Activated CD8-positive, alpha-beta memory T cell treated with anti-CD3 and anti-CD28 coated beads for 1 hour (primary cell): Measurements from ENCODE around the gene SHANK1.
A peak's percentile ranks its signal among the peaks of the same experiment; 100 is the strongest.
"Not testable (repeated sequence)": the region's sequence is repeated elsewhere in the genome, so short reads cannot be mapped to it uniquely, and the experiment has no call there.

Experiments
- DNase-seq, 2 donors: peaks; one replicate each; pipeline ENCODE4 v3.0.0-alpha.2; 2020; ENCODE audit warnings: low read depth in 1 of 2; ENCODE audit errors: extremely low read depth in 1 of 2

Gene SHANK1

DNA sequence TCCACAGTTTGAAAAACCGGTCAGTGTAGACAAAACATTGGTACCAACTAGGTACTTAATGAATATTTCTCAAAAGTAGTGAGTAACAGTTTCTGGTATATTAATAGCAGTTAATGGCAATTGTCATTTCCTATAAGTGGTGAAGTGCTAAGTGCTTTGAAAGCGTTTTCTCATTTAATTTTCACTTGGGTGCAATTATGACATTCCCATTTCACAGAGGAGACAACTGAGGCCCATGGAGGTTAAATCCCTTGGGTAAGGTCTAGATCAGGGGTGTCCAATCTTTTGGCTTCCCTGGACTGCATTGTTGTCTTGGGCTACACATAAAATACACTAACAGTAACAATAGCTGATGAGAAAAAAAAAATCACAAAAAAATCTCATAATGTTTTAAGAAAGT lies 79.2 kb downstream of the SHANK1 start:
- DNase-seq: no peak

GRCh38 chr19:50639121-50640112 lies 80.2 kb downstream of the SHANK1 start, which contains the start of gene SYT3:
TSS of gene SYT3 (minus strand) at chr19:50639881. CDS start at chr19:50637411, 2,470 bp downstream.
- DNase-seq: peak in 1 of 2 donors; percentile 19

GRCh38 chr19:50638600-50638999 lies 81.0 kb downstream of the SHANK1 start:
- DNase-seq: no peak

- DNase-seq: no peak
Observed at GRCh38 chr19:50636317-50637085, 83.1 kb downstream of the SHANK1 start.

DNA sequence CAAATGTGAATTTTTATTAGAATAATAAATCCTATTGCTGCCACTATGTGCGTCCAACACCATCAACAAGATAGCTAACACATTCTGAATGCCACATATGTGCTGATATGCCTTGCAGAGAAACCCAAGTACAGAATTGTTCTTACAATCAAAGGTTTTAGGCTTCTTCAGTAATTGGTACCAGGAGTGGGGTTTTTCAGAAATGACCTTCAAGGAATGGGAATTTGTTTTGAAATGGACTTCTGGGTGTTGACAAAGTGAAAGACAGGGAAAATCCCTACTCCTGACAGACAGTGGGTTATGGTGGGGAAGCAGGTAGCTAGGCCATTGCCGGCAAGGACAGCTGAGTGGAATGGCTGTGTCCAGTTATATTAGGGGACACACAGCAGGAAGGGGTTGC lies 85.6 kb downstream of the SHANK1 start:
- DNase-seq: no peak

- DNase-seq: no peak
Observed at GRCh38 chr19:50633359-50633758, 86.2 kb downstream of the SHANK1 start.

GRCh38 chr19:50632151-50632835 lies 87.3 kb downstream of the SHANK1 start:
- DNase-seq: no peak

DNA sequence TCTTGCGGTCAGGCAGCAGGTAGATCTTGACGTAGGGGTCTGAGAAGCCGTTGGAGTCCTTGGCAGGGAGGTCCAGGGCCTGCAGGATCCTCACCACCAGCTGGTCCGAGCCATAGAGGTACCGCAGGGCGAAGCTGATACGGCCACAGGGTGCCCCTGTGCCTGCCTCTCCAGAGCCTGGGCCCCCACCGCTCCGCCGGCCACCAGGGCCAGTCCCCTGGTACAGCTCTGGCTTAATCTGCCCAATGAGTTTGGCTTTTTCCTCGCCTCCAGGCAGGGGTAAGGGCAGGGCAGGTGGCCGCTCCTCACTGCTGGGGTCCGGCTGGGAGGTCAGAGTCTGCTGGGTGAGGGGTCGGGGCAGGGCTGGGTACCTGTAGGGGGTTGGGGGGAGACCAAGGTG lies 89.8 kb downstream of the SHANK1 start:
- no peak for DNase-seq

GRCh38 chr19:50629194-50629593 lies 90.4 kb downstream of the SHANK1 start:
- no peak for DNase-seq

GRCh38 chr19:50628551-50628950 lies 91.1 kb downstream of the SHANK1 start:
- DNase-seq: no peak

DNA sequence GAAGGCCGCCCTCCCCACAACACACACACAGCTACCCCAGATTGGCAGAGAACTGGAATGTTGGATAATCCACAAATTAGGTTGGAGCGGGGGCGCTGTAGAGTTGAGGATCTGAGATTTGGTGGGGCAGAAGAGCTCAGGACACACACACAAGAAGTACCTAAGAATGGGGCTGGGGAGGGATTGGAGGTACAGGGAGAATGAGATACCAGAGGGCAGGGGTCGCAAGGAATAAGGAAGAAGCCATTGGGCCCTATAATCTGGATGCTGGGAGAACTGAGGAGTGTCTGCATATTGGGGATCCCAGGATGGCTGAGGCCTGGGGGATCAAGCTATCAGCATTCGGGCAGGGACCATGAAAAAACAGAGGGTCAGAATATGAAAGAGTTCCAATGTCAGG lies 91.5 kb downstream of the SHANK1 start:
- DNase-seq: no peak

DNA sequence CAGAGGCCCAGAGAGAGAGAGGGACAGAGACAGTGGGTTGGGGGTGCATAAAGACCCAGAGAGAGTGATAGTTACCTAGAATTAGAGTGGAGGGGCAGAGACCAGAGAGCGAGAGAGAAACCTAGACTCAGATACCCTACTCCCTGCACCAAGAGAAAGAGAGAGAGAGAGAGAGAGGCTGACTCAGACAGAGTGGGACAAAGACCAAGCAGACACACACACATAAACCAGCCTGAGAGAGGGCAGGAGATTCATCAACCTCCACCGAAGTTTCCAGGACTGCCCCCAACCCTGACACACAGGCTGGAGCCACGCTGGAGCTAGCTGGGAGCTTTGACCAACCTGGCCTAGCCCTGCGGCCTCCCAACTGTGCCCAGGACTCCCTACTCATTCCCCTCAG lies 92.8 kb downstream of the SHANK1 start:
- no peak for DNase-seq

GRCh38 chr19:50626011-50626410 lies 93.6 kb downstream of the SHANK1 start:
- DNase-seq: no peak

GRCh38 chr19:50624949-50625600 lies 94.5 kb downstream of the SHANK1 start:
- DNase-seq: no peak

GRCh38 chr19:50620394-50620906 lies 99.2 kb downstream of the SHANK1 start:
- not testable (repeated sequence) for DNase-seq

GRCh38 chr19:50619184-50619583 lies 100.4 kb downstream of the SHANK1 start:
- not testable (repeated sequence) for DNase-seq

- not testable (repeated sequence) for DNase-seq
Observed at GRCh38 chr19:50618379-50618778, 101.2 kb downstream of the SHANK1 start.

DNA sequence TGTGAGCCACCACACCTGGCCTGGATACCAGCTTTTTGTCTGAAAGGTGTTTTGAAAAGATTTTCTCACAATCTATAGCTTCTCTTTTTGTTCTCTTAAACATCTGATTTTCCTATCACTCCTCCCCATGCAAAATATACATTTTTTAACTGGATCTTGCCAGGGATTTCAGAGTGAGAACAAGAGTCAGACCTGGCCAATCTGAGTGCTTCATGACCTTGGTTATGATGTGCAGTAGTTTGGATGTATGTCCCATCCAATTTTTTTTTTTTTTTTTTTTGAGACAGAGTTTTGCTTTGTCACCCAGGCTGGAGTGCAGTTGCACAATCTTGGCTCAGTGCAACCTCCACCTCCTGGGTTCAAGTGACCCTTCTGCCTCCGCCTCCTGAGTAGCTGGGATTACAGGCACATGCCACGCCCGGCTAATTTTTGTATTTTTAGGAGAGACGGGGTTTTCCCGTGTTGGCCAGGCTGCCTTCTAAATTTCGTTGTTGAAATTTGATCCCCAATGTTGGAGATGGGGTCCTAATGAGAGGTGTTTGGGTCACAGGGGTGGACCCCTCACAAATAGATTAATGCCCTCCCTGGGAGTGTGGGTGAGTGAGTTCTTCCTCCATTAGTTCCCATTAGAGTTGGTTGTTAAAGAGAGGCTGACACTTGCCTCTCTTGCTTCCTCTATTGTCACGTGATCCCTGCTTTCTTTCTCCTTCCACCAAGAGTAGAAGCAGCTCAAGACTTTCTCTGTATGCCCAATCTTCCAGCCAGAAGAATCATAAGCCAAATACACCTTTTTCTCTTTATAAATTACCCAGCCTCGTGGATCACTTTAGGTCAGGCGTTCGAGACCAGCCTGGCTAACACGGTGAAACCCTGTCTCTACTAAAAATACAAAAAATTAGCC lies 106.8 kb downstream of the SHANK1 start:
- DNase-seq: not testable (repeated sequence)
